ENCODE results near the gene ASPSCR1. TPM values are rescaled to one million over a fixed set of nuclear protein-coding genes. Genes with fewer than 3 reads are reported as not detected.

Gene ASPSCR1
- total and polyA plus RNA-seq, 2 of the 13 experiments (the other 11 are each of a cell fraction or from before 2014, with no cell fraction given) = 274 to 314 TPM

DNA sequence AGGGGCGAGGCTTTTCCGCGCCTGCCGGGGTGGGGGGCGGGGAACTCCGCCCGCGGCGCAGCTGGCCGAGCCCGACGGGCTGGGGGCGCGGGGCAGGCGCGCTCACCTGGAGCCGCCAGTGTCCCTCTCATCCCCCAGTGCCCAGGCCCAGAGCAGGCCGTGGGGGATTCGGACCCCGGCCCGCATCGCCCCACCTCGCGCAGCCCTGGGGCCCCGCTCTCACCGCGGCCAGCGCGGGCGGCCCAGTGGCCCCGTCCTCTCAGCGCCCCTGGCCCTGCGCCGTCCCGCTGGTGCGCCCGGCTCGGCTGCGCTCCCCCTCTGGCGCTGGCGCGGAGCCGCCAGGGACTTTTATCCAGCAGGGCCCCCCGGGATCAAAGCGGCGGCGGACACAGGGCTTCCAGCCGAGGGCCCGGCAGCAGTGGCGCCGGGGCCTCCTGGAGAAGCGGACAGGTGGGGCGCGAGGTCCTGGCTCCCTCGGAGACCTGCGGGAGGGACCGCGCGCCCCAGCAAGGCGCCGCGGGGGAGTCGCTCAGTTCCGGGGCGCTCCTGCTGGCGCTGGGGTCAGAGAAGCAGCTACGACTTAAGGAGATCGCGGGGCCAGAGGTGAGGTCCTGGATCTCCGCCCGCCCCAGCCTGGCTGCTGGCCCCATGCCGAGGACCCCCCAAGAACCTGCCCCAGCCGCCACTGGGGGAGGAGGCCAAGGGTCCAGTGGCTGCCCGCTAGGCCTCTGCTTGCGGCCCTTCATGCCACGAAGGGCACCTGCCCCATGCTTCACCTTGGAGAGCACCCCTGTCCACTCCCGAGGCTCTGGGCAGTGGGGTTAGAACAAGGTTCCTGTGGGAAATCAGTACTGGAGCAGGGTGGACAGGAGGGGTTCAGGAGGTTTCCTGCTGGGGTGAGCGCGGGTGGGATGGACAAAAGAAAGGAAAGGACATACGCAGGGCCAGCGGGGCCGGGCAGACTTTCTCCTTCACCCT is 15.6 kb upstream of the ASPSCR1 start (continued):
- TF ChIP-seq, protein P1, sequence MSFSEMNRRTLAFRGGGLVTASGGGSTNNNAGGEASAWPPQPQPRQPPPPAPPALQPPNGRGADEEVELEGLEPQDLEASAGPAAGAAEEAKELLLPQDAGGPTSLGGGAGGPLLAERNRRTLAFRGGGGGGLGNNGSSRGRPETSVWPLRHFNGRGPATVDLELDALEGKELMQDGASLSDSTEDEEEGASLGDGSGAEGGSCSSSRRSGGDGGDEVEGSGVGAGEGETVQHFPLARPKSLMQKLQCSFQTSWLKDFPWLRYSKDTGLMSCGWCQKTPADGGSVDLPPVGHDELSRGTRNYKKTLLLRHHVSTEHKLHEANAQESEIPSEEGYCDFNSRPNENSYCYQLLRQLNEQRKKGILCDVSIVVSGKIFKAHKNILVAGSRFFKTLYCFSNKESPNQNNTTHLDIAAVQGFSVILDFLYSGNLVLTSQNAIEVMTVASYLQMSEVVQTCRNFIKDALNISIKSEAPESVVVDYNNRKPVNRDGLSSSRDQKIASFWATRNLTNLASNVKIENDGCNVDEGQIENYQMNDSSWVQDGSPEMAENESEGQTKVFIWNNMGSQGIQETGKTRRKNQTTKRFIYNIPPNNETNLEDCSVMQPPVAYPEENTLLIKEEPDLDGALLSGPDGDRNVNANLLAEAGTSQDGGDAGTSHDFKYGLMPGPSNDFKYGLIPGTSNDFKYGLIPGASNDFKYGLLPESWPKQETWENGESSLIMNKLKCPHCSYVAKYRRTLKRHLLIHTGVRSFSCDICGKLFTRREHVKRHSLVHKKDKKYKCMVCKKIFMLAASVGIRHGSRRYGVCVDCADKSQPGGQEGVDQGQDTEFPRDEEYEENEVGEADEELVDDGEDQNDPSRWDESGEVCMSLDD (CRISPR knock-in tag; IDR thresholded peaks at IDR 0.05; ENCODE audit: borderline replicate concordance) = no peak; the same call in 1 of the 2 replicates
- TF ChIP-seq CHCHD3 (CRISPR knock-in tag; IDR thresholded peaks at IDR 0.05) (no peak), RAD51 (IDR thresholded peaks at IDR 0.05; ENCODE audit: borderline replicate concordance) (no peak), GTF3A (CRISPR knock-in tag; conservative IDR thresholded peaks at IDR 0.05) (no peak), MYC (CRISPR knock-in tag; IDR thresholded peaks at IDR 0.05; ENCODE audit: borderline replicate concordance) (no peak; the same call in 1 of the 2 replicates), ARNT2 (CRISPR knock-in tag; IDR thresholded peaks at IDR 0.05; ENCODE audit: low read depth) (no peak), ZNF136 (CRISPR knock-in tag; IDR thresholded peaks at IDR 0.05; ENCODE audit: low read depth) (0 out of 2 replicates have a peak, but pooled peaks have one; percentile 68), ELF4 (CRISPR knock-in tag; IDR thresholded peaks at IDR 0.05; ENCODE audit: borderline replicate concordance) (no peak), ZNF335 (CRISPR knock-in tag; IDR thresholded peaks at IDR 0.05) (0 out of 2 replicates have a peak, but pooled peaks have one; percentile 23), ARHGAP35 (CRISPR knock-in tag; IDR thresholded peaks at IDR 0.05; ENCODE audit: borderline replicate concordance) (0 out of 2 replicates have a peak, but pooled peaks have one; percentile 17), GABPB1 (CRISPR knock-in tag; IDR thresholded peaks at IDR 0.05) (no peak; the same call in 1 of the 2 replicates), SRF (IDR thresholded peaks at IDR 0.05; ENCODE audit: low read depth, low read length) (no peak), ZBTB1 (CRISPR knock-in tag; IDR thresholded peaks at IDR 0.05; ENCODE audit: borderline replicate concordance) (no peak)
- TF ChIP-seq, protein P2, sequence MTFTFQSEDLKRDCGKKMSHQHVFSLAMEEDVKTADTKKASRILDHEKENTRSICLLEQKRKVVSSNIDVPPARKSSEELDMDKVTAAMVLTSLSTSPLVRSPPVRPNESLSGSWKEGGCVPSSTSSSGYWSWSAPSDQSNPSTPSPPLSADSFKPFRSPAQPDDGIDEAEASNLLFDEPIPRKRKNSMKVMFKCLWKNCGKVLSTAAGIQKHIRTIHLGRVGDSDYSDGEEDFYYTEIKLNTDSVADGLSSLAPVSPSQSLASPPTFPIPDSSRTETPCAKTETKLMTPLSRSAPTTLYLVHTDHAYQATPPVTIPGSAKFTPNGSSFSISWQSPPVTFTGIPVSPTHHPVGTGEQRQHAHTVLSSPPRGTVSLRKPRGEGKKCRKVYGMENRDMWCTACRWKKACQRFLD (CRISPR knock-in tag; IDR thresholded peaks at IDR 0.05; ENCODE audit: borderline replicate concordance) = 0 out of 2 replicates have a peak, but pooled peaks have one; percentile 12
- TF ChIP-seq, protein P3, sequence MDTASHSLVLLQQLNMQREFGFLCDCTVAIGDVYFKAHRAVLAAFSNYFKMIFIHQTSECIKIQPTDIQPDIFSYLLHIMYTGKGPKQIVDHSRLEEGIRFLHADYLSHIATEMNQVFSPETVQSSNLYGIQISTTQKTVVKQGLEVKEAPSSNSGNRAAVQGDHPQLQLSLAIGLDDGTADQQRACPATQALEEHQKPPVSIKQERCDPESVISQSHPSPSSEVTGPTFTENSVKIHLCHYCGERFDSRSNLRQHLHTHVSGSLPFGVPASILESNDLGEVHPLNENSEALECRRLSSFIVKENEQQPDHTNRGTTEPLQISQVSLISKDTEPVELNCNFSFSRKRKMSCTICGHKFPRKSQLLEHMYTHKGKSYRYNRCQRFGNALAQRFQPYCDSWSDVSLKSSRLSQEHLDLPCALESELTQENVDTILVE (CRISPR knock-in tag; IDR thresholded peaks at IDR 0.05) = no peak
- TF ChIP-seq, protein P4, sequence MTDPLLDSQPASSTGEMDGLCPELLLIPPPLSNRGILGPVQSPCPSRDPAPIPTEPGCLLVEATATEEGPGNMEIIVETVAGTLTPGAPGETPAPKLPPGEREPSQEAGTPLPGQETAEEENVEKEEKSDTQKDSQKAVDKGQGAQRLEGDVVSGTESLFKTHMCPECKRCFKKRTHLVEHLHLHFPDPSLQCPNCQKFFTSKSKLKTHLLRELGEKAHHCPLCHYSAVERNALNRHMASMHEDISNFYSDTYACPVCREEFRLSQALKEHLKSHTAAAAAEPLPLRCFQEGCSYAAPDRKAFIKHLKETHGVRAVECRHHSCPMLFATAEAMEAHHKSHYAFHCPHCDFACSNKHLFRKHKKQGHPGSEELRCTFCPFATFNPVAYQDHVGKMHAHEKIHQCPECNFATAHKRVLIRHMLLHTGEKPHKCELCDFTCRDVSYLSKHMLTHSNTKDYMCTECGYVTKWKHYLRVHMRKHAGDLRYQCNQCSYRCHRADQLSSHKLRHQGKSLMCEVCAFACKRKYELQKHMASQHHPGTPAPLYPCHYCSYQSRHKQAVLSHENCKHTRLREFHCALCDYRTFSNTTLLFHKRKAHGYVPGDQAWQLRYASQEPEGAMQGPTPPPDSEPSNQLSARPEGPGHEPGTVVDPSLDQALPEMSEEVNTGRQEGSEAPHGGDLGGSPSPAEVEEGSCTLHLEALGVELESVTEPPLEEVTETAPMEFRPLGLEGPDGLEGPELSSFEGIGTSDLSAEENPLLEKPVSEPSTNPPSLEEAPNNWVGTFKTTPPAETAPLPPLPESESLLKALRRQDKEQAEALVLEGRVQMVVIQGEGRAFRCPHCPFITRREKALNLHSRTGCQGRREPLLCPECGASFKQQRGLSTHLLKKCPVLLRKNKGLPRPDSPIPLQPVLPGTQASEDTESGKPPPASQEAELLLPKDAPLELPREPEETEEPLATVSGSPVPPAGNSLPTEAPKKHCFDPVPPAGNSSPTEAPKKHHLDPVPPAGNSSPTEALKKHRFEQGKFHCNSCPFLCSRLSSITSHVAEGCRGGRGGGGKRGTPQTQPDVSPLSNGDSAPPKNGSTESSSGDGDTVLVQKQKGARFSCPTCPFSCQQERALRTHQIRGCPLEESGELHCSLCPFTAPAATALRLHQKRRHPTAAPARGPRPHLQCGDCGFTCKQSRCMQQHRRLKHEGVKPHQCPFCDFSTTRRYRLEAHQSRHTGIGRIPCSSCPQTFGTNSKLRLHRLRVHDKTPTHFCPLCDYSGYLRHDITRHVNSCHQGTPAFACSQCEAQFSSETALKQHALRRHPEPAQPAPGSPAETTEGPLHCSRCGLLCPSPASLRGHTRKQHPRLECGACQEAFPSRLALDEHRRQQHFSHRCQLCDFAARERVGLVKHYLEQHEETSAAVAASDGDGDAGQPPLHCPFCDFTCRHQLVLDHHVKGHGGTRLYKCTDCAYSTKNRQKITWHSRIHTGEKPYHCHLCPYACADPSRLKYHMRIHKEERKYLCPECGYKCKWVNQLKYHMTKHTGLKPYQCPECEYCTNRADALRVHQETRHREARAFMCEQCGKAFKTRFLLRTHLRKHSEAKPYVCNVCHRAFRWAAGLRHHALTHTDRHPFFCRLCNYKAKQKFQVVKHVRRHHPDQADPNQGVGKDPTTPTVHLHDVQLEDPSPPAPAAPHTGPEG (CRISPR knock-in tag; IDR thresholded peaks at IDR 0.05) = peak; percentile 87
